Stimulated activated naive CD4-positive, alpha-beta T cell (primary cell): ENCODE data around the gene MAN1B1.

Experiments
- DNase-seq, 6 experiments: peaks; one replicate each; lab custom pipeline; 2025; lab: John Stamatoyannopoulos, UW

The MAN1B1 gene

GRCh38 chr9:137086531-137087408 is at the start of gene MAN1B1:
Gene MAN1B1 (plus strand): TSS chr9:137086985. CDS start chr9:137087000, 15 bp downstream.
- peak; percentile 94 to 100 (median 99) for DNase-seq

- no peak for DNase-seq
Measured at GRCh38 chr9:137037035-137037434, 49.8 kb upstream of the MAN1B1 start.

- DNase-seq, result no peak
Measured at GRCh38 chr9:137037483-137037882, 49.3 kb upstream of the MAN1B1 start.

- no peak for DNase-seq
Measured at GRCh38 chr9:137038916-137039315, 47.9 kb upstream of the MAN1B1 start.

- no peak for DNase-seq
Measured at GRCh38 chr9:137039611-137040366, 47.0 kb upstream of the MAN1B1 start.

- DNase-seq, result no peak
Measured at GRCh38 chr9:137040568-137040967, 46.2 kb upstream of the MAN1B1 start.

GRCh38 chr9:137041124-137041523 is 45.7 kb upstream of the MAN1B1 start:
- DNase-seq, result no peak

GRCh38 chr9:137042751-137043727 is 43.7 kb upstream of the MAN1B1 start:
- DNase-seq, result no peak

GRCh38 chr9:137044037-137044436 is 42.7 kb upstream of the MAN1B1 start:
- DNase-seq, result no peak

GRCh38 chr9:137044502-137045177 is 42.1 kb upstream of the MAN1B1 start:
- no peak for DNase-seq

- no peak for DNase-seq
Measured at GRCh38 chr9:137045294-137046087, 41.3 kb upstream of the MAN1B1 start.

GRCh38 chr9:137046088-137046787 is 40.5 kb upstream of the MAN1B1 start, which contains the start of gene NPDC1:
Gene NPDC1 (minus strand): TSS chr9:137046177. CDS start chr9:137045989, 188 bp downstream.
- DNase-seq, result peak; percentile 24 to 69 (median 62)

- no peak for DNase-seq
Measured at GRCh38 chr9:137048655-137049543, 37.9 kb upstream of the MAN1B1 start.

- DNase-seq, result peak in 4 of 6 experiments; percentile 34 to 43 (median 36)
Measured at GRCh38 chr9:137049544-137050449, 37.0 kb upstream of the MAN1B1 start.

GRCh38 chr9:137050570-137050969 is 36.2 kb upstream of the MAN1B1 start:
- DNase-seq, result no peak

GRCh38 chr9:137051145-137051724 is 35.5 kb upstream of the MAN1B1 start:
- no peak for DNase-seq

- DNase-seq, result no peak
Measured at GRCh38 chr9:137052293-137052692, 34.5 kb upstream of the MAN1B1 start.
